HG03066 (cell line): ENCODE measurements around the gene FOXM1.

Source experiments
- ATAC-seq: cut with Tn5 transposase; IDR thresholded peaks from one replicate; pipeline ENCODE4 v1.9.1; 2021; ENCODE audit warnings: low read depth; ENCODE audit not compliant: unreplicated experiment

FOXM1 gene

DNA sequence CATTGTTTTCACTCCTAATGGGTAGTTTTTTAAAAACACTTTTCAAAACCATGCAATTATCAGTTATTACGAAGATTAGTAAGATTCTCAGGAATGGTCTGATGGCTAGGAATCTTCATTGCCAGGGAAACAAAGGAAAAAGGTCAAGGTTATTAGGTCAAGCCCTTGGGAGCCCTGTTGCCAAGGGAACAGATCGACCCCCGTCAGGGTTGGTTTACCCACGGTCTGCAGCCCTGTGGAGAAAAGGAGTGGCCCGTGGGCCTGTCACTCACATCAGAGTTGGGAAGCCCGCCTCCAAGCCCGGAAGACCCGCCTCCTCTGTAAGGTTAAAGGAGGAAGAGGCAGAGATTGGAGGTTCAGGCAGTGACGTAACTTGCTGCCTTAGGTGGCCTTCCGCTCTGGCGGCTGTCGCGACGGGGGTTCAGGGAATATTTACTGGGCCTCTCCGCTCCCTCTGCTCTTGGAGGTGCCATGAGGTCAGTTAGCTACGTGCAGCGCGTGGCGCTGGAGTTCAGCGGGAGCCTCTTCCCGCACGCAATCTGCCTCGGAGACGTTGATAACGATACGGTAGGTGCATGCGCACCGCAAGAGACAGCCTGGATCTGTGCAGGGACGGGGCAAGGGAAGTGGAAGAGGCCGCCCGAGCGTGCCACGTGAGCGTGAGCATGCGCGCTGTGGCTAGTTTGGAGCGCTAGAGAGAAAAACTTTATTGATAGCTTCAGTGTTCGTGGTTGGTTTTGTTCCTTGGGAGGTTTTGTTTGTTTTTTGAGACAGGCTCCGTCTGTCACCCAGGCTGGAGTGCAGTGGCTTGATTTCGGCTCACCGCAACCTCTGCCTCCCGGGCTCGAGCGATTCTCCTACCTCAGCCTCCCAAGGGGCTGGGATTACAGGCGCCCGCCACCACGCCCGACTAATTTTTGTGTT lies 64.4 kb downstream of the FOXM1 start, which contains the start of gene ITFG2:
ITFG2 (plus strand) TSS at position 379 of the 924 bp plus-strand sequence; CDS start at position 472, 93 bp downstream.
- ATAC-seq = peak; percentile 95

DNA sequence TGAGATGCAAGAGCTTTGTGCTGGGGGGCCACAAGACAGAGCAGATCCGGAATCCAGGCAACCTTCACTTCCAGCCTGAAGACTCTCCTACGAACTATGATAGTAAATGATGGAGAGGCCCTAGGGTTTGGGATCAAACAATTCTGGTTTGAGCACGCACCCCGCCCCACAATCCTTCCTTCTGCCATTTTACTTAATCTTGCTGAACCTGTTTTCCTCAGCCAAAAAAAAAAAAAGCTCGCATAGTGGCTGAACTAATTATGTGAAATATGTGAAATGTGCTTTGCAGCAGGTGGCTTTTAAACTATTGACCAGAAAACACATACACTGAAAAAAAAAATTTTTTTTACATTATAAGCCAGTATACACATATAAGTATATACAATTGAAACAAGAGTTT lies 65.2 kb downstream of the FOXM1 start:
- ATAC-seq = no peak
